ENCODE measurements around the gene CAPZB.

DNA sequence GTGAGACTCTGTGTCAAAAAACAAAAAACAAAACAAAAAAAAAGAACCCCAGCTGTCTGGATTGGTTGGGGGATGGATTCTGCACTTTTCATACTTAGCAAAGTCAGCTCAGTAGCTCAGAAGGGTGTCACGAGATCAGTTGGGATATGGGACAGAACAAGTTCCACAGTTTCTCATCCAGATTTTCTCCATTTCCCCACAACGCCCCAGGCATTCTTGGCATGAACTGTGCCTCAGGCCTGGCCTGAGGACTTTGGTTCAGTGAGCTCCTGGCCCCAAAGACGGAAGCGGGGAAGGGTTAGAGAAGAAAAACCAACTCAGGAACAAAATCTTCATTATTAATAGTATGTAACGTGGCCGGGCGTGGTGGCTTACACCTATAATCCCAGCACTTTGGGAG lies 175.3 kb downstream of the CAPZB start:
- TF ChIP-seq EZH2 (IDR thresholded peaks at IDR 0.05; ENCODE audit: insufficient read depth, poor library complexity, severe bottlenecking) = no peak
- TF ChIP-seq EZH2phosphoT487 (IDR thresholded peaks at IDR 0.05; ENCODE audit: insufficient read depth, low read depth) = no peak
